GM11168 (cell line): ENCODE measurements around the gene SCP2D1.
"Not testable (repeated sequence)": the region's sequence is repeated elsewhere in the genome, so short reads cannot be mapped to it uniquely, and the experiment has no call there.

Experiments used
- in situ Hi-C: fragments of 300-500 bp; cut with MboI; formaldehyde crosslinking; loops from one replicate; pipeline ENCODE4 v1.12.0; 2022; ENCODE audit warnings: low sequenced_read_pairs; ENCODE audit not compliant: unreplicated experiment

The SCP2D1 gene

DNA sequence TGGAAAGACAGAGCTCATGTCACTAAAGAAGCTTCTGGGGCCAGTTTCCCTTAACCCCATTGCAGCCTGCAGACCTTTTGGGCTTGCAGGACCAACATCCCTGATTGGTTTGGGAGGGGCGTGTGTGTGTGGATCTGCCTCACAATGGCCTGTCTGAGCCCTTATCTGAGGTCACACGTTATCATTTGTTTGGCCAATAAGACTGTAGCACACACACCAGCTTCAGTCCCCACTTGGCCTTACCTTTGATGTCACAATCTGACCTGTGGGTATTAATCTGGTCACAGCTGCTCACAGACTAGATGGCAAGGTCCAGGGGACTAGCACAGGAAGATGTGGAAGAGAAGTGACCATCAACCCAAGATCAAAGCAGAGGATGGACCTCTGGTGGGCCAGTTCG is at the start of gene SCP2D1:
TSS of gene SCP2D1 (plus strand) at position 301 of the 400 bp plus-strand sequence. CDS start at position 334, 33 bp downstream.
- in situ Hi-C loops, result no loop called here

DNA sequence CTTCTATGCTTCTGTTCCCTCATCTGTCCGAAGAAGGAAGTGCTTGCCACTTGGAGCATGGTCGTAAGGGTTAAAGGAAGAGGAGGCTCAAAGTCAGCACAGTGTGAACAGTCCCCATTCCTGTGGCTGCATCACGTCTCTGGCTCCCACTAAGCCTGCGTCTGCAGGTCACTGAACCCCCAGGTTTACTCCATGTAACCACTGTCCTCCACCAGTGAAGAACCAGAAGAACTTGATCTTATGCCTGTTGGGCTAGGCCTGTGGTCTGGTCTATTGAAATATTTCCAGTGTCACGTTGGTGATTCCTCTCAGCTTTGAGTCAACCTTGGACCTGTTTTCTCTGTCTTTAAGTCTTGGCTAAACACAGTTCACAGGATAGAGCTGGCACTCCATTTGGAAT is 45.9 kb upstream of the SCP2D1 start:
- in situ Hi-C loops, result no loop called here

GRCh38 chr20:18773566-18773965 is 40.0 kb upstream of the SCP2D1 start:
- in situ Hi-C loops, result no loop called here

DNA sequence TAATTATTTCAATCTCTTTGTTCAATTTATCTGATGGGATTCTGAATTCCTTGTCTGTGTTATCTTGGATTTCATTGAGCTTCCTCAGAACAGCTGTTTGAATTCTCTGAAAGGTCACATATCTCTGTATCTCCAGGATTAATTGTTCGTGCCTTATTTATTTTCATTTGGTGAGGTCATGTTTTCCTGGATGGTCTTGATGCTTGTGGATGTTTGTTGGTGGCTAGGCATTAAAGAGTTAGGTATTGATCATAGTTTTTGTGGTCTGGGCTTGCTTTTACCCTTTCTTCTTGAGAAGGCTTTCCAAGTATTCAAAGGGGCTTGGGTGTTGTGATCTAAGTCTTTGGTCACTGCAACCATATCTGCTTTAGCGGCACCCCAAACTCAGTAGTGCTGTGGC is 39.4 kb upstream of the SCP2D1 start:
- in situ Hi-C loops, result no loop called here

DNA sequence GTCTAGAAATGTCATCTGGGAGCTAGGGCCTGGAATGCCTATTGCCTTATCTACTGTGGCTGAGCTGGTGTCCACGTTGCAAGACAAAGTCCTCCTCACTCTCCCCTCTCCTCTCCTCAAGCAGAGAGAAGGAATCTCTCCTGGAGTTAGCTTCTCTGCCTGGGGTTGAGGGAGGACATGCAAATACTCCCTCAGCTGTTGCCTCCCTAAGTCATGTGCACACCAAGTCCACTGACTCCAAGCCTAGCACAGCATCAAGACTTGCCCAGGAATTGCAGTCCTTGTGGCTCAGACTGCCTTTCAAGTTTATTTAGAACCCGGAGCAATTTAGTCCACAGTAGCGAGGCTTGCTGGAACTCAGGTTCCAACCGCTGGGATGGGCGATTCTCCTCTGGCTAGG is 38.0 kb upstream of the SCP2D1 start:
- in situ Hi-C loops, result no loop called here

DNA sequence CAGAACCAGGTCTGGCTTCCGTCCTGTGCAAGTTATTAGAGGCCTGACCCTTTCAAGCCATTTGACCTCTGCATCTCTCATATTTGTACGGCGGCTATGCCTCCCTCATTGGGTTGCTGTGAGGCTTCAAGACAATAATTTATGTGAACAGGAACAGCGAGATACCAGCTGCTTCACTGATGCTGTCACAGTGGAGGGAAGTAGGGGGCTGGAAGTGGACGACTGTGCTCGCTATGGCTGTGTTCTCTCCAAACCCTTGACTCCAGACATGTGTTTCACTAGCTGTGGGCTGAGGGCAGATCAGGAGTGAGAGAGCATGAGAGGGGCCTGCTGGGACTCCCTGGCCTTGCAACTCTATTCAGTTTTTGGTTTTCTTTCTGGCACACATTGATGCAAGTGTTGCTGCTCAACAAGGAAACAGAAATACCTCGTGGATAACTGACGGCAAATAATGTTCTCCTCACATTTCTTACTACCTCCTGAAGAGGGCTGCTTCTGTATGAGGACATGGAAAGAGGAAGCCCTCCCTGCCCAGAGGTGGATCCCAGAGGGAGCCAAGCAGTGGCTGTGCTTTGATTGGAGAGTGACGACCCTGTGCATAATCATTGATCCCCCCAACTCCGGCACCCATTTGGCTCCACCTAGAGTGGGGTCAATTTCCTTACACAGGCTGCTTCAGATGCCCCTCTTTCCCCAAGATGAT is 34.7 kb upstream of the SCP2D1 start:
- in situ Hi-C loops, result no loop called here

DNA sequence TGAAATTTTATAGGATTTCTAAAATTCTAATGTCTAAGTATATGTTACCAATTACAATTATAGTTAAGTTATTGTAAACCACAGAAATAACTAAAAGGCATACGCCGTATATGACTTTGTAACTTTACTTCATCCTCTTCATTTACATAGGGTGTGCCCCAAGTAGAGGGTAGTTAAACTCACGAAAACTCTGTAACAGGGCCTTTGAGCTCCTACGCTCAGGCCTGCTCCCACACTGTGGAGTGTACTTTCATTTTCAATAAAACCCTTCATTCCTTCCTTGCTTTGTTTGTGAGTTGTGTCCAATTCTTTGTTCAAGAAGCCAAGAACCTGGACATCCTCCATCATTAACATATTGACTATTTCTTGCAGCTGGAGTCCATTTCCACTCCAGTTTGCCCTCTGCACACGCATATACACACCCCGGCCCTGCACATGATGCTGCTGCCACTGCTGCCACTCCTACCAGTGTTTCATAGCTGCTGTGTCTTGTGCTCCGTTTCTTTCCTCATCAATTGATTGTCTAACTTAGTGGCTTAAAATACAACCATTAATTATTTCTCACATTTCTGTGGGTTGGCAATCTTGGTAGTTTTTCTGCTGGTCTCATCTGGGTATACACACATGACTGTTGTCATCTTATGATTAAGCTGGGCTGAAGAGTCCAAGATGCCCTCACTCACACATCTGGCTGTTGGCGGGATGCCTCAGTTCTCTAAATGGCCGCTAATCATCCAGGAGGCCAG is 33.0 kb upstream of the SCP2D1 start:
- in situ Hi-C loops, result no loop called here

DNA sequence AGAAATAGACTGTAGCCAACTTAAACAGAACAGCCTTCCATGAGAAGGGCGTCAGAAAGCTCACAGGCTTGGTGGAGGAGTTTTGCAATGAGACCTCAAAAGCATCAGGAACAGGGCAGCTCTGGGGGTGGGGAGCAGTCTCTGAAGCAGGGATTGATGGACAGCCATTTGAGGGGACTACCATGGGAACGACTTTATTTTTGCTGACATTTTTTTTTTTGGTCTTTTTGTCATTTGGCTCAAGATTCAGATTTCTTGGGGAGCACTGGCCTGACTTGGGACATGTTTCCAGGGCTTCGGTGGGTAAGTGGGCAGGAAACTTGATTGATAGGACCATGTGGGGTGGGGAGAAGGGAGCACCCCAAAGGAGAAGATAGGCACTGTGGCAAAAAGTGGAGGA is 32.1 kb upstream of the SCP2D1 start:
- in situ Hi-C loops, result no loop called here

- in situ Hi-C loops, result no loop called here
Measured at GRCh38 chr20:18783385-18783959, 30.1 kb upstream of the SCP2D1 start.

DNA sequence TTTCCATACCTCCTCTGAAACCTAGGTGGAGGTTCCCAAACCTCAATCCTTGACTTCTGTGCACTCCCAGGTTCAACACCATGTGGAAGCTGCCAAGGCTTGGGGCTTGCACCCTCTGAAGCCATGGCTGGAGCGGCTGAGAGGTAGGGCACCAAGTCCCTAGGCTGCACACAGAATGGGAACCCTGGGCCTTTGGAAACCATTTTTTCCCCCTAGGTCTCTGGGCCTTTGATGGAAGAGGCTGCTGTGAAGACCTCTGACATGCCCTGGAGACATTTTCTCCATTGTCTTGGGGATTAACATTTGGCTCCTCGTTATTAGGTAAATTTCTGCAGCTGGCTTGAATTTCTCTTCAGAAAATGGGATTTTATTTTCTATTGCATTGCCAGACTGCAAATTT is 26.5 kb upstream of the SCP2D1 start:
- in situ Hi-C loops, result not testable (repeated sequence)

- in situ Hi-C loops, result no loop called here
Measured at GRCh38 chr20:18788021-18788420, 25.6 kb upstream of the SCP2D1 start.

DNA sequence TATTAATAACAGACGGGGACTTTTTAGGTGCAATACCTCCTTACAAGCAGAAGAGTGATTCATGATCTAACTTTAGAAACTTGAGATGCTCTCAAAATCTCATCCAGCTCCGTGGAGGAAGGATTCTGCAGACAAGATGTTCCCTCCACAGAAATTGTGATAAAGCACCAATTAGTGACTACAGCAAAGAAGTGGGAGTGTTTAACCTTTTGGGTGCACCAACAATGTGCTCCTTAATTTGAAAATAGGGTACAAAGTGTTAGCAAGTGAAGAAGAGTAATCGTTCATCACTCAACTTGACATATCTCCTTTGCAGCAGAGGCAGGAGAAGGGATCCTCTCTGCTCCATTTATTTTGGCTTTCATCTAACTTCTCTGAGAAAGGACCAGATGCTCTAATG is 22.8 kb upstream of the SCP2D1 start:
- in situ Hi-C loops, result no loop called here

- in situ Hi-C loops, result no loop called here
Measured at GRCh38 chr20:18793625-18794427, 19.8 kb upstream of the SCP2D1 start.

- in situ Hi-C loops, result no loop called here
Measured at GRCh38 chr20:18794428-18794787, 19.2 kb upstream of the SCP2D1 start.

DNA sequence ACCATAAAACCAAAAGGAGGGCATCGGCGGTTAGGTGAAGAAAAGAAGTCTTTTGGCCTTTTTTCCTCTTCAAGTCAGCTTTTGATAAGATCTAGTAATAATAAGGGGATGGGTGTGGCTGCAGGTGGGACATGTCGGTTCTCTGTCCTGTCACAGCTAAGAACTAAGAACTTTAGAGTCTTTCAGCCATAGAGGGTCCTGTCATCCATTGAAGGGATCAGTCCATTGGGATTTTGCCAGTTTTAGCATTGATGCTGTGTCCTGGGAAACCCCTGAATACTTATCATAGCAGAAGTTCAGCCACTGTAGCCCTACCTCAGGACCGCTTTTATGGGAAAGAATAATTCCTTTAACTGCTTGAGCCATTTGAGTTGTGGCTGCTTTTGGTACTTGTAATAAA is 18.2 kb upstream of the SCP2D1 start:
- in situ Hi-C loops, result no loop called here

DNA sequence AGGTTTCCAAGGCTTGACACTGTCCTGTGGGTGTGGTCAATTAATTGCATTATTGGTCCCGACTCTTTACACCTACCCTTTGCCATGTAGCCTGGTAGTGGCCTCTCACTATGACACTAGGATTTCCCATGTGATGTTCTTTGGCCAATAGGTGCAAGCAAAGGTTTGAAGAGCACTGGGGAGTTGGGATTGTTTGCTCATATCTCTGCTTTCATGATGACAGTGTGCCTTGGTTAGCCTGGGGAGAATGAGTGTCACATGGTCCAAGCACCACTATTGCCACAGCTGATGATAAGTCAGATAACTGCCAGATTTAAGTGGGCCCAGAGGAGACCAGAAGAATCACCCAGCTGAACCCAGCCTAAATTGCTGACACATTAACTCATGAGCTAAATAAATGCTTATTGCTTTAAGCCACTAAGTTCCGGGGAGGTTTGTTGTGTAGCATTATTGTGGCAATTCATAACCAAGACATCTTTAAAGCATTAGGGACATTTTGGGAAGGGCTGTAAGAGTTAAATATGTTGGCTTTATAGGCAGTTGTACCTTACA is 17.2 kb upstream of the SCP2D1 start:
- in situ Hi-C loops, result no loop called here

DNA sequence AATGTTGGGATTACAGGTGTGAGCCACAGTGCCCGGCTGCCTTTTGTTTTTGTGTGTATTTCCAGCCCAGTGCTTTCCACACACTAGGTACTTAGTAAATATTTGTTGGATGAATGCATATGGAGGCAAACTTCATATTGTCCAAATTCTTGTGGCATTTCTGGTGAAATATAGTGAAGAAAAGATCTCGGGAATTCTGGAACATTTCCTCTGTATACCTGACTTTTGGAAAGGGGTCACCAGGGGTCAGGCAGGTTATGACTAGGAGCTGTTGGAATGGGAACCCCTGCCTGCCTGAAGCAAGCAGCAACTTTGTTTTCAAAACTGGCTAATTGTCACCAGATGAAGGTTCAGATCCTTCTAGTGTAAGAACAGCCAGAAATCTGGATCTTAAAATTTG is 12.1 kb upstream of the SCP2D1 start:
- in situ Hi-C loops, result no loop called here

DNA sequence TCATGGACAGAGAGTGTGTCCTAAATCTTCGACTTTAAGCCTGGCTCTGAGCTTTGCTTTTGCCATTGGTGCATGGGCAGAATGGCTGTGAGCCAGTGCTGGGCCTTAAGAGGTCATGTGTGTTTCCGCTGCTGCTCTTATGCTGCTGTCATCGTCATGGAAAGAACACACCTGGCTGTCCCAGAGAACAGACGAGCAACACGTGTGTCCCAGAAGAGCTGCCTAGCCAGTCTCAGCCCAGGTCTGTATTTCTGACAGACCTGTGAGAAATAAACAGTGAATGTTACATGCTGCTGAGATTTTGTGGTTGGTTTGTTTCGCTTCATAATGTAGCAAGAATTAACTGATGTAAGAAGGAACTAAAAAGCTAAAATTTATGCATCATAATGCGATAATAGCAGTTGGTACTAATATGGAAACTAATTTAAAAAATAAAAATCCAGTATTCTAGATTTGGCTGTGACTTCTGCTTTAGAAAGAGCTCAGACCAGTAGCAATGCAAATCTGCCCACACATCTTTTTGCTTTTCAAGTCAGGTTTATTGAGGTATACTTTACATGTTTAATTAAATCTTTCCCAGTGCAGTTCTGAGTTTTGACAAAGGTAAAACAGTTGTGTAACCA is 11.5 kb upstream of the SCP2D1 start:
- in situ Hi-C loops, result no loop called here

DNA sequence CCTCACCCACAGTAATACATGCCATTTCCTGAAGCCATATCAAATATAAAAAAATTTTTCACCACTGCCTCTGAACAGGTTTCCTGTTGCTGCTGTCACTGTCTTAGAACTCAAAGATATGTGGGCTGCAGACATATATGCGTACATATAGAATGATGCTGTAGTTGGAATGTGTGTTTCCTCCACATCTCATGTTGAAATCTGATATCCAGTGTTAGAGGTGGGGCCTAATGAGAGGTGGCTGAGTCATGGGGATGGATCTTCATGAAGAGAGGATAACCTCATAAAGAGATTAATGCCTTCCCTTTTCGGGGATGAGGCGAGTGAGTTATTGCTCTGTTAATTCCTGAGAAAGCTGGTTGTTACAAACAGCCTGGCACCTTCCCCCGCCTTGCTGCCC is 7.7 kb upstream of the SCP2D1 start:
- in situ Hi-C loops, result no loop called here

- in situ Hi-C loops, result no loop called here
Measured at GRCh38 chr20:18808712-18809111, 4.9 kb upstream of the SCP2D1 start.
